MM.1S (cell line): ENCODE data around the gene FADD.

Experiments
- DNase-seq: peaks from one replicate; pipeline ENCODE4 v3.0.0-alpha.2; 2015
- H2AFZ ChIP-seq: fragments of 300-600 bp; sonication (generic); 2 replicates; pipeline ENCODE4 v1.6.0; 2016; ENCODE audit warnings: antibody characterized with exemption, low read length
- H3F3A ChIP-seq: fragments of 300-600 bp; sonication (generic); 2 replicates; pipeline ENCODE4 v1.6.1; 2016; ENCODE audit warnings: mild to moderate bottlenecking, antibody characterized with exemption, low read length, moderate library complexity, mixed read lengths; ENCODE audit not compliant: insufficient read depth
- H3K27ac ChIP-seq: fragments of 300-600 bp; sonication (generic); 2 replicates; pipeline ENCODE4 v1.5.1; 2016; ENCODE audit warnings: mild to moderate bottlenecking, low read length
- H3K27me3 ChIP-seq: fragments of 300-600 bp; sonication (generic); replicated peaks from 2 replicates; pipeline ENCODE4 v1.6.0; 2016; ENCODE audit warnings: low read length; ENCODE audit not compliant: insufficient read depth
- H3K36me3 ChIP-seq: fragments of 300-600 bp; sonication (generic); replicated peaks from 2 replicates; pipeline ENCODE4 v1.6.1; 2016; ENCODE audit warnings: mild to moderate bottlenecking, low read length, mixed read lengths; ENCODE audit not compliant: insufficient read depth
- H3K4me1 ChIP-seq: fragments of 300-600 bp; sonication (generic); 2 replicates; pipeline ENCODE4 v1.6.1; 2016; ENCODE audit warnings: low read length, mixed read lengths
- H3K4me2 ChIP-seq: fragments of 300-600 bp; sonication (generic); 2 replicates; pipeline ENCODE4 v1.6.0; 2016; ENCODE audit warnings: low read depth, low read length
- H3K4me3 ChIP-seq: fragments of 300-600 bp; sonication (generic); 2 replicates; pipeline ENCODE4 v1.5.1; 2016; ENCODE audit warnings: low read length, mixed read lengths
- H3K79me2 ChIP-seq: fragments of 300-600 bp; sonication (generic); 2 replicates; pipeline ENCODE4 v1.6.1; 2016; ENCODE audit warnings: mixed run types, low read length, mixed read lengths
- H3K9ac ChIP-seq: fragments of 300-600 bp; sonication (generic); 2 replicates; pipeline ENCODE4 v1.6.1; 2016; ENCODE audit warnings: low read length, mixed read lengths
- H3K9me2 ChIP-seq: fragments of 300-600 bp; sonication (generic); replicated peaks from 2 replicates; pipeline ENCODE4 v1.6.1; 2016; ENCODE audit warnings: mild to moderate bottlenecking, low read length, mixed read lengths; ENCODE audit not compliant: insufficient read depth
- H3K9me3 ChIP-seq: fragments of 300-600 bp; sonication (generic); replicated peaks from 2 replicates; pipeline ENCODE4 v1.6.1; 2016; ENCODE audit warnings: mild to moderate bottlenecking, low read length, mixed read lengths; ENCODE audit not compliant: insufficient read depth
- H4K20me1 ChIP-seq: fragments of 300-600 bp; sonication (generic); 2 replicates; pipeline ENCODE4 v1.6.1; 2016; ENCODE audit warnings: mild to moderate bottlenecking, low read length, moderate library complexity, mixed read lengths; ENCODE audit not compliant: insufficient read depth
- CTCF ChIP-seq: fragments of 300-600 bp; sonication (generic); IDR thresholded peaks from 2 replicates; pipeline ENCODE4 v1.5.1; 2016; ENCODE audit warnings: antibody characterized with exemption, low read length, mixed read lengths
- EZH2 ChIP-seq: fragments of 300-600 bp; sonication (generic); optimal IDR thresholded peaks from 2 replicates; pipeline ENCODE3; 2017; ENCODE audit warnings: low read depth, mild to moderate bottlenecking, antibody characterized with exemption, low read length, mixed read lengths
- EZH2phosphoT487 ChIP-seq: fragments of 300-600 bp; sonication (generic); IDR thresholded peaks from 2 replicates; pipeline ENCODE4 v1.6.1; 2018; ENCODE audit warnings: antibody characterized with exemption, low read length

Gene FADD

GRCh38 chr11:70233511-70233934 is 30.4 kb downstream of the FADD start:
- no peaks in the 10 kb centered on the region for H4K20me1 ChIP-seq
- H3K36me3 ChIP-seq: no peaks in the 10 kb centered on the region
- no peak overlapping the region for H2AFZ ChIP-seq
- no peaks in the 10 kb centered on the region for H3K79me2 ChIP-seq
- H3F3A ChIP-seq: no peaks in the 10 kb centered on the region
- no peak overlapping the region for H3K9ac ChIP-seq
- no peak for DNase-seq
- no peak overlapping the region for H3K4me2 ChIP-seq
- H3K4me3 ChIP-seq: no peak overlapping the region
- H3K9me2 ChIP-seq: no peaks in the 10 kb centered on the region
- no peak overlapping the region for H3K27ac ChIP-seq
- no peak for TF ChIP-seq CTCF
- TF ChIP-seq EZH2phosphoT487: no peak
- no peak for TF ChIP-seq EZH2
- H3K9me3 ChIP-seq: no peaks in the 10 kb centered on the region
- H3K27me3 ChIP-seq: peaks cover 76% of the 10 kb centered on the region
- H3K4me1 ChIP-seq: 0 out of 2 replicates have a peak, but pooled peaks cover 7% of the 10 kb centered on the region

- no peak for DNase-seq
- Histone ChIP-seq H3K4me2 (no peak overlapping the region), H3K79me2 (no peaks in the 10 kb centered on the region), H3K27ac (no peak overlapping the region), H3K27me3 (peaks cover 77% of the 10 kb centered on the region), H3K36me3 (no peaks in the 10 kb centered on the region), H2AFZ (no peak overlapping the region), H3F3A (no peaks in the 10 kb centered on the region), H3K9ac (no peak overlapping the region), H3K4me3 (no peak overlapping the region), H3K4me1 (0 out of 2 replicates have a peak, but pooled peaks cover 7% of the 10 kb centered on the region), H3K9me2 (no peaks in the 10 kb centered on the region), H4K20me1 (no peaks in the 10 kb centered on the region), H3K9me3 (no peaks in the 10 kb centered on the region)
- TF ChIP-seq CTCF (no peak), EZH2phosphoT487 (no peak), EZH2 (no peak)
These were observed 30.9 kb downstream of the FADD start for GRCh38 chr11:70233962-70234361.

GRCh38 chr11:70240337-70240736 is 37.2 kb downstream of the FADD start:
- Histone ChIP-seq H3K9me2 (no peaks in the 10 kb centered on the region), H3K9me3 (no peaks in the 10 kb centered on the region), H4K20me1 (no peaks in the 10 kb centered on the region), H3K36me3 (no peaks in the 10 kb centered on the region), H3K79me2 (no peaks in the 10 kb centered on the region), H3K9ac (no peak overlapping the region), H3K27me3 (peaks cover 78% of the 10 kb centered on the region), H3K27ac (no peak overlapping the region), H3K4me3 (no peak overlapping the region), H3K4me1 (no peaks in the 10 kb centered on the region), H3F3A (no peaks in the 10 kb centered on the region), H2AFZ (no peak overlapping the region), H3K4me2 (no peak overlapping the region)
- no peak for TF ChIP-seq EZH2
- no peak for TF ChIP-seq CTCF
- TF ChIP-seq EZH2phosphoT487: no peak
- no peak for DNase-seq
